NCI-H187 treated with DMSO at 0.1 percent for 48 hours (cell line): ENCODE measurements around the gene ZNF124.
A peak's percentile ranks its signal among the peaks of the same experiment; 100 is the strongest.
"Not testable (repeated sequence)": the region's sequence is repeated elsewhere in the genome, so short reads cannot be mapped to it uniquely, and the experiment has no call there.

ENCODE experiments used
- DNase-seq: peaks from one replicate; lab custom pipeline; 2025; lab: John Stamatoyannopoulos, UW

The ZNF124 gene

DNA sequence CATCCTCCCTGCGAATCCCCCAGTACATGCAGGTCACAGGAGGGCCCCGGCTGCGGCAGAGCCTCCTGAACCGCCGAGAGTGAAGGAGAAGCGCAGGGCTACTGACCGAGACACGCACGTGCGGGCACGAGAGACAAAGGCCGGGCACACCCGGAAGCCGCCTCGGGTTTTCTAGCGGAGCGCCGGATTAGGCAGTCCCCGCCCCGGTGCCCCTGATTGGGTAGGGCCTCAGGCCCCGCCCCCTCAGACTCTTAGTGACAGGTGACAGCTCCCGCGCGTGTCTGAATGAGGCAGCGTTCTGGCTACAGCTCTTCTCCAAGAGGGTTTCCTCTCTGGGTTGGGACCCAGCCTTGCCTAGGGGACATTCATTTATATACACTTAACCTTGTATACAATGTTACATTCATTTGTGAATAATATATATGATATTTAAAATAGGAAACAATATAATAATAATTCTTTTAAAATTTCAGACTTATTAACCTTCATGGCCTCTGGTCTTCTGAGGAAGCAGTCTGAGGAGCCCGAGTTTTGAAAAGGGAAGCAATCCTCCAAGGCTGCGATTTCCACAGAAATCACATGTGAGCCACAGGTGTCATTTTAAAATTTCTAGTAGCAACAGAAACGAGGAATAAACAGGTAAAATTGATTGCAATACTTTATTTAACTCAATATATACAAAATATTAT is at the start of gene ZNF124:
Gene ZNF124 (minus strand): TSS at position 146 of the 689 bp plus-strand sequence. CDS start 143 bp downstream, at position 3.
- not testable (repeated sequence) for DNase-seq

DNA sequence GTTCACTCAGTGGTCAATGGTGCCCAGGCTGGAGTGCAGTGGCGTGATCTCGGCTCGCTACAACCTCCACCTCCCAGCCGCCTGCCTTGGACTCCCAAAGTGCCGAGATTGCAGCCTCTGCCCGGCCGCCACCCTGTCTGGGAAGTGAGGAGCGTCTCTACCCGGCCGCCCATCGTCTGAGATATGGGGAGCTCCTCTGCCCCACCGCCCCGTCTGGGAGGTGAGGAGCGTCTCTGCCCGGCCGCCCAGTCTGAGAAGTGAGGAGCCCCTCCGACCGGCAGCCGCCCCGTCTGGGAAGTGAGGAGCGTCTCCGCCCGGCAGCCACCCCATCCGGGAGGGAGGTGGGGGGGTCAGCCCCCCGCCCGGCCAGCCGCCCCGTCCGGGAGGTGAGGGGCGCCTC is 48.5 kb upstream of the ZNF124 start:
- DNase-seq, result not testable (repeated sequence)

DNA sequence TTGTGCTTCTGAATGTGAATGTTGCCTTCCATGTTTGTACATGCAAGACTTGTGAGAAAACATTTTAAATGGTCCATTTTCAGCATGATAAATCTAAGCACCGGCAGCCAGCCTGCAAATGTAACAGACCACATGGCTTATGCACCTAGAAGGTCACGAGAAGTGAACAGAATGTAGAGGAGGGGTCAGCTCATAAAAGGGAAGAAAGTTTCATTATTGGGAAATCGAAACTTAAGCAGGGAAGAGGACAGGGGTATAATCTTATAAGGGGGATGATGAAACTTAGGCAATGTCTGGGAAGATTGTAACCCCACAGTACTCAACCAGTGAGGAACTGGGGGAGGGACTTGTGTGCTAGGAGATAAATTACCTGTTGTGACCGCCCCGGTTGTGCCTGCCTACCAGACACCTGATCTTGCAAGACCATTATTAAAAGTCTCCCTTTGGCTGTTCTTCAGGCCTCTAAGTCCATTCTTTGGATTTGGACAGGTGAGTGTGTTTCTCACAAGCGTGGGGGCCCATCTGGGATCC is 46.4 kb upstream of the ZNF124 start:
- DNase-seq, result no peak

DNA sequence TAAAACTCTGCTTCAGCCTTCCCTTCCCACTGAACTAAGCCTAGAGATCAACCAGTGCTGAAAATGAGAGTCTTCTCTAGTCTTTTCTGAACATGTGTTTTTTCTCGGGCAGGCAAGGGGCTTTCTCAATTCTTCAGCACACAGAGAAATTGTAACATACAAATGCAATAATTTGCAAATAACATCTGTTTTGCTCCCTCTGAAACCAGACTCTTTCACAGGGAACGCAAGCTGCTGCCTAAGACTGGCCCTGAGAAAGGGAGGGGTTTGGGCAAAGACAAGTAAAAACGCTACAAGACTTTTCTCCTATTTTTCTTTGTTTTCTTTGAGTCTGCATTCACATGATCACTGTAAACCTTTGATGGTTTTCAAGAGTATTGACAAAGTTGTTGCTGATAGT is 44.4 kb upstream of the ZNF124 start:
- DNase-seq, result no peak

DNA sequence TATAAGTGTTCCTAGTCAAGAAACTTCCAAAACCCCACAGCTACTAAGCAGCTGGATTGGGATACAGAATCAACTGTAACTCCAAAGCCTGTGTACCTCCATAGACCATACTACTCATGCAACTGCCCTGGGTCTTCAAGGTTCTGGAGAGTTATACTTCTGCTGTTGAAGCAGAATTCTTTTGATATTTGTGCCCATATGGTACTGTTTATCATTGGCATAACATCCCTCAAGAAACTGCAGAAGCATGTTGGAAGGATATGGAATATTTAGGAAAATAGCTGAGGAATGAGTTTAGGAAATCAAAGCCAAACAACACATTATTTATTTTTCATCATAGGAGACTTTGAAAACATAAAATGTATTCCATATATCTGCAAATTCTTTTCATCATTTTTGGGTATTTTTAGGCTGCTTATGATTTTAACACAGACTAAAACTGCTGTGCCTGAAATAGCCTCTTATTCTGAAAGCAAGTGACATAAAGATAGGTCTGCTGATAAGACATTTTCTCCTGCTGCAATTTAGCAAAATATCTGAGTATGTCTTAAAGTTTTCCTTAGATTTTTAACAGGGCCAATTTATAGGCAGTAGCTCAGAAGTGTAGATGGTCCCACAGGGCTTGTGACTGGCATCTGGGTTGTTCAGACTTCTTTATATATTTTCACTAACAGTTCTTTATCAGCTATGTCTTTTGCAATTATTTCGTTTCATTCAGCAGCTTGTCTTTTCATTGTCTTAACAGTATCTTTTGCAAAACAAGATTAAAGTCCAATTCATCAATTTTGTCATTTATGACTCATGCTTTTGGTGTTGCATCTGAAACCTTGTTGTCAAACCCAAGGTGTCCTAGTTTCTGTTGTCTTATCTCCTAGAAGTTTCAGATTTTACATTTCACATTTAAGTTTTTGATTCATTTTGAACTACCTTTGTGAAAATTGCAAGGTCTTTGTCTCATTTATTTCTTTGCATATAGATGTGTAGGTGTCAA is 41.1 kb upstream of the ZNF124 start:
- DNase-seq, result no peak

DNA sequence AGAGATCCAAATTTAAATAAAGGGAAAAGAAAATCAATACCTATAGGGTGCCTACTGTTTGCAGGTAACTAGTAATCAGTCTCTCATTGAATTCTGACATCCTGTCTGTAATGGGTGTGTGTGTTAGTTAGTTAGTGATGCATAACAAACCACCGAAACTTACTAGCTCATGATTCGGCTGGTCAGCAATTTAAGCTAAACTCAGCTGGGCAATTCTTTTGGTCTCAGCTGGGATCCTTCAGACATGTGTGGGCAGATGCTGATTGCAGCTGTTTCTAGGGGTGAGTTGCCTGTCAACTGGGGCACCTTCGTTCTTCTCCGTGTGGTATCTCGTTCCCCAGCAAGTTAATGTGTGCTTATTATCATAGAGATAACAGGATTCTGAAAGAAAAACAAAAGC is 40.2 kb upstream of the ZNF124 start:
- no peak for DNase-seq

DNA sequence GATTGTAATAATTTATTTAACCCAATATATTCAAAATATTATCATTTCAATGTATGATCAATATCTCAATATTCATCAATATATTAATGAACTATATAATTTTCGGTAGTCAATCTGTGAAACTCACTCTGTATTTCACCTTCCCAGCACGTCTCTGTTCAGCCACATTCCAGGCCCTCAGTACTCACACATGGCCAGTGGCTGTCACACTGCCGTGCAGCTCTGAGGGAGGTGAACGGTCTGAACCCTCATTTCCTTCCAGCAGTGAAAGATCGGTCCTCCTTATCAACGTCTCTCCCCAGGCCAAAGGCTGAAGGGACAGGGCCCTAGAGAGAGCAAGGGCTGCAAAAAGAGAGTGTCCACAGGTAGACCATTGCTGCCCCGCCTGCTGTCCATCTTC is 39.5 kb upstream of the ZNF124 start:
- DNase-seq, result no peak

DNA sequence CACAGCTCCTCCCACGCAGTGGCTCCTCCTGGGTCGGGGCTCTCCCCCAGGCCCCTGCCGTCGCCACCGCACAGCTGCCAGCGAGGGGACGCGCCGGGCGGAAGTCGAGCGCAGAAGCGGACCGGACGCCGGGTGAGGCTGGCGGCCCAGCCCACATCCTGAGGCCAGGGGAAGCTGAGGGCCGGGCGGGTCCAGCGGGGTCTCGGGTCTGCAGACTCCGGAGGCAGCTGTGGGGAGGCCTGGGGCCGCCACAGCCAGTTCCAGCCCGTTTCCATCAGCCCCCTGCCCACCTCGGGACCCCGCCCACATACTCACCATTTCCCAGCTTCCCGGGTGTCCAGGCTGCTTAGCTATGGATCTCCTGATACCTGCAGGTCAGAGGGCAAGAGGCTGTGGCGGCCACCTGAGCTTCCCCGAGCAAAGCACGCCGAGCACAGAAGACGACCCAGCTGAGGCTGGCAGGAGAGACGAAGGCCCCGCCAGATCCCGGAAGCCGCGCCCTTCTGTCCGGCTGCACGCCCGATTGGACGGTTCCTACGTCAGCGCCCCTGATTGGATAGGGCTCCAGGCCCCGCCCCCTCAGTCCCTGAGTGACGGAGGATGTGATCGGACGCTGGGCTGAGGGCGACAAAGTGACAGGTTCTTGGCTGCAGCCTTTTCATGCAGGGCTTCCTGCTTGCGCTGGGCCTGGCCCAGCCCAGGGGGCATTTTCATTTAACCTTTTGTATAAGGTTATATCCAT is 38.7 kb upstream of the ZNF124 start:
- DNase-seq, result peak; percentile 53

DNA sequence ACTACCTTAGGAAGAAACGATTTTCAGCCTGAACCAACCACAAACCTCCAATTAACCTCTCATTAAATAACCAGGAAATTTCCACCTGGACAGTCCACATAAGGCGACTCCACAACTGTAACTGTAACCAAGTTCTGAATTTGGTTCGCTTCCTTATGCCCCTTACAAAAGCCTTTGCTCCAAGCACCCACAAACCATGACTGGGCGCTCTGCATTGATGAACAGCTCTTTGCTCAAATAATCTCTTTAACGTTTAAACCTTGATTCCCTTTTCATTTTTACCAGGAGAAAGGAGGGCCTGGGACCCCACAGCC is 38.2 kb upstream of the ZNF124 start:
- no peak for DNase-seq

DNA sequence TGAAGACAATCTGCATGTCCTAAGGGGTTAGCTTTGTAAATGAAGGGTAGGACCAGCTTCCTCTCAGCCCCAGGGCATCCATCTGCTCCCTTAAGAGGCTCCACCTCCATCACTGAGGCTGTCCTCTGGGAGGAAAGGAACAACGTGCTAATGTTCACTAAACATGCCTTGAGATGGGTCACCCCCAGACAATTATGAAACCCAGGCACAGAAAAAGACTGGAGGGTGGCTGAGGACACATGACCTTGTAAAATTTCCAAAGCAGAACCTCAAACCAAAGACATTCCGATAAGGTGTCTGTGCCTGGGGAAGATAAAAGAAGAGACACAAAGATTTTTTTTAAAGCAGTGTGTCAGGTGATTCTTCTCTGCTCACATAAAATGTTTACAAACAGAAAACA is 37.6 kb upstream of the ZNF124 start:
- DNase-seq, result no peak

DNA sequence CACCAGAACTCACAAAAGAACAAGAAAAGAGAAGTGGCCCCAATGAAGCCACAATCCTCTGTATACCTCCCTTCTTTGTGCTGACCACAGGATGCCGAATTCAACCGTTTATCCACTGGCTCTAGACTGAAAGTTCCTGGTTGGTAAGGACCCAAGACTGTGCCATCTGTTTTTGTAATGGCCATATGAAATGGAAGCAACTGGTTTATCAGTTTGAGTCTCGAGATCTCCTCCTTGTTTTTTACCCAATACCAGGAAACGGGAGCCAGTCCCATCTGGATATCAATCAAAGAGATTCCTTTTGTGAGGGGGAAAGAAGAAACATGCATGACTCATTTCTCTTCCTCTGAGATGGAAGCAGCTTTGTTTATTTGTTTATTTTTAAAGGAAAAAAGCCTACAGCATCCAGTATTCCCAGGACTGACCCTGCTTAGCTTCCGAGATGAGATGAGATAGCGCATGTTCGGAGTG is 32.4 kb upstream of the ZNF124 start:
- DNase-seq, result no peak

DNA sequence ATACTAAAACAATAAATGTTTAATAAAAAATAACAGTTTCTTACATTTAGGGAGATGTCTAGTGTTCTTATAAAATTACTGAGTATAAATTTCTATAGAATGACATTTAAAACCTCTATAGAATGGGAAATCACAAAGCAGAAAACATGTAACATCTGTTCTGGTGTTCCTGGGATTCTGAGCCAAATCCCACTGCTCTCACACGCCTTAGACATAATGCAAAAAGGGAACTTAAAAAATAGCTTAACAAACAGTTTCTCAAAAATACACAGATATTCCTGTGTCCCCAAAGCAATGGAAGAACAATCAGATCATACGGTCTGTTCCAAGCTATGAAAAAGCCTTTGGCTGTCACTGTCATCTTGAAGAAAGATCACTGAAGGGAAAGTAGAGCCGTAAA is 27.0 kb upstream of the ZNF124 start:
- DNase-seq, result no peak

DNA sequence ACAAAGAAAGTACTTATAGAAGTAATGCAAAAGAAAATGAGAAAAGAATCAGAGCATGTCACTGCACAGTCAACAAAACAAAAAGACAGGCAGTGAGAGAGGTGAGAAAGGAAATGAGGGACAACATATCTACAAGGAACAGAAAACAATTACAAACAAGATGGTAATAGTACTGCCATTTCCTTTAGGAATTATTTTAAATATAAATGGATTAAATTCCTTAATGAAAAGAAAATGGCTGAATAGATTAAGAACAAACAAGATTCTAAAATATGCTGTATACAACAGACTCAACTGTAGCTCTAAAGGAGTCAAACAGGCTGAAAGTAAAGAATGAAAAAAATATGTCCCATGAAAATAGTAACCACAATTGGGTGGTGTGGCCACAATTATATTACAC is 22.1 kb upstream of the ZNF124 start:
- DNase-seq, result no peak

DNA sequence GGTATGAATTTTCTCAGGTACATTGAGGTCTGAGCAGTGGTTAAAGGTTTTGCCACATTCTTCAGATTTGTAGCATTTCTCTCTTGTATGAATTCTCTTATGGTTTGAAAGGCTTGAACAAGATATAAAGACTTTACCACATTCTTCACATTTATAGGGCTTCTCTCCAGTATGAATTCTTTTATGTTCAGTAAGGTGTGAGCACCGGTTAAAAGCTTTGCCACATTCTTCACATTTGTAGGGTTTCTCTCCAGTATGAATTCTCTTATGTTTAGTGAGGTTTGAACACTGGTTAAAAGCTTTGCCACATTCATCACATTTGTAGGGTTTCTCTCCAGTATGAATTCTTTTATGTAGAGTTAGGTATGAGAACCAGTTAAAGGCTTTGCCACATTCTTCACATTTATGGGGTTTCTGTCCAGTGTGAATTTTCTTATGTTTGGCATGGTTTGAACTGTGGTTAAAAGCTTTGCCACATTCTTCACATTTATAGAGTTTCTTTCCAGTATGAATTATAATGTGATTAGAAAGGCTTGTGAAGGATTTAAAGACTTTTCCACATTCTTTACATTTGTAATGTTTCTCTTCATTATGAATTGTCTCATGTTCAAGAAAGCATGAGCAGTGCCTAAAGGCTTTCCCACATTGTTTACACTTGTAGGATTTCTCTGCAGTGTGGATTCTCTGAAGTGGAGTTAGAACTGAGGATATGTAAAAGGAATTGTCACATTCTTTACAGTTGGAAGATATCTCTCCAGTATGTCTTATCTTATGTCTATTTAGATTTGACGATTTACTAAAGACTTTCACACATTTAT is 18.4 kb upstream of the ZNF124 start:
- no peak for DNase-seq

DNA sequence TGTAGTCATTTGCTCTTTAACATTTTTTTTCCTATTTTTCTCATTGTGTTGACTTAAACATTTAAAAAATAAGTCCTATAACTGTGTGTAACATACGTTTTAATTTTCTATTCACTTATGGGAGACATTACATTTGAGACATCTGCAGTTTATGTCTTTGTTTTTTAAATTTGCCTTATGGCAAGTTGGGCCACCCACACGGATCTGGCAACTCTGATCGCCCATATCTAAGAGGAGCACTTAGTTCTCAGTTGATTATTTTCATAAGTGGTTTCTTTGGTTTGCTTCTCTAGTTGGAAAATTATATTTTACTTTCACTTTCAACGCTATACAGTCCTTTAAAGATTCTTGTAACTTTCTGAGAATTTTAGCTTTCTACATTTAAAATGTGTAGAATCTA is 13.8 kb upstream of the ZNF124 start:
- no peak for DNase-seq

DNA sequence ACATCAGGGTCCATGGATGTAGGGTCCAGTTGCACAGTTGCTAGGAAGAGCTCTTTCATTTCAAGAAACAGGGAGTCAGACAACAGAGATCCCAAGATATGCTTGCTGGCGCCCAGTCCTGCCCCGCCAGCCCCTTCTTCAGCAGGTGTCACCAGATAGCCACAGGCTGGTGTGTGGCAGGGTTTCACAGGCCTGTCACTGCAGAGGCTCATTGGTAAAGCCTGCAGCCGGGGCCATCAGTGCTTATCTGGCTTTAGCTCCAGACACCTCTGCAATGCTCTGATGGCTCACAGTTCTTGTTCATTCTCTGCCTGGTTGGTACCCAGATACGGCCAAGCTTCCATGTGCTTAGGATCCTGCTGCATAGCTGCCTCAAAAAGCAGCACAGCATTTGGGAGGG is 12.4 kb upstream of the ZNF124 start:
- no peak for DNase-seq

DNA sequence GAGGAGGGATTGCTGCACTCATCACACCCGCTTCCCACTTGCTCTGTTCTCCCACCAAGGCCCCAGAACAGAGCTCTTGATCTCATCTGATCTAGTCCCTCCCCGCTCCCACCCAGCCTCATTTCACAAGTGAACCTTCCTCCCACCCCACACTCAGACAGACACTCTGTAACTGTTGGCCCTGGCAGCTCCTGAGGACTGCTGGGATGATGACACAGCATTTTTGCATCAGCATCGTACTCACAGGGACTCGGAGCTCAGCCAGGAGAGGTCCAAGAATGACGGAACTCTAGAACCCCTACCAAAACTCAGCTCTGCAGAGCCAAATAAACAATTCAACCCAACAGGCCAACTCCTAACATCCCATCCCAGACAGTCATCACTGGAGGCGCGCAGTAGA is 11.2 kb upstream of the ZNF124 start:
- DNase-seq, result no peak

DNA sequence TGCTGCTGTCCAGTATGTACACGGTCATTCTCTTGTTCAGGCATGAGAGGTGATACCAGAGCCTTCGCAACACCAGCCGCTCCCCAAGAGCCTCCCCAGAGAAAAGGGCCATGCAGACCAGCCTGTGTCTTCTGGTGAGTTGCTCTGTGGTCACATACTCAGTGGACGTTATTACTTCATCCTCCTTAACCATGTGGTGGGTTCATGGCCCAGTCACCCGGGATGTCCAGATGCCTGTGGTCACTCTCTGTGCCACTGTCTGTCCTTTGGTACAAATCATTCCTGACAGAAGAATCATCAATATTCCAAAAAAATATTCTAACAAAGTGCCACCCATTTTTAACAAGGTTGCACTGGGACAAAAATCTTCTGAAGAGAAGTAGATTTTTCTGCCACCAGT is 8.8 kb upstream of the ZNF124 start:
- no peak for DNase-seq

DNA sequence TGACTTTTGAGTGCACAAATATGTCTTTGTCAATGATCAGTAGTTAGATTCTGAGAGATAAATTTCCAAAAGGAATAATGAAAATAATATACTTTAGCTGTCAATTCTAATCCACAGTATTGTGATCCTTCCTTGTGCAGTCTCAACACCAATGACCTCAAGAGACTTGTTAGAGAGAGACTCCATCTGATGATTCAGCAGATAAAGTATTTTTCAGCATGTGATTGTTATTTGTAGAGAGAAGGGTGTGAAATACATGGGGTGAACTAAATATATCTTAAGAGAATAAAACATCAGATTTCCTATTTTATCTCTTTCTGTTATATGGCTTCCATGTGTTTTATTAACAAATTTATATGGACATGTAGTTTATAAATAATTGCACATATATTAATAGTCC is 5.9 kb upstream of the ZNF124 start:
- no peak for DNase-seq

DNA sequence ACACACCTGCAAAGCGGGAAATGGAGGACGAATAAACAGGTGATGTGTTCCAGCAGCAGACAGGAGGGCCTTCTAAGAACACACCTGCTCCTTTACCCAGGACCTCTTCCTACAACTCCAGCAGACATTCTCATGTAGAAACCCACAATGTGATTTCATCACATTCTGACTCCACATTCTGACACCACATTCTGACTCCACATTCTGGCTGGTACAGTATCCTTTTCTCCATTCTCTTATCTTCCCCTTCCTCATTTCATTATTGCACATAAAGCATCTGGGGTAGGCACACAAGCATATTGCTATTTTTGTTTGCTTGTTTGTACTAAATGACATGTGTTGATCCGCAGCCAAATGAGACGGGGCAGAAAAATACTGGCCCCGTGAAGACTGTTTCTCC is 3.6 kb upstream of the ZNF124 start:
- no peak for DNase-seq

DNA sequence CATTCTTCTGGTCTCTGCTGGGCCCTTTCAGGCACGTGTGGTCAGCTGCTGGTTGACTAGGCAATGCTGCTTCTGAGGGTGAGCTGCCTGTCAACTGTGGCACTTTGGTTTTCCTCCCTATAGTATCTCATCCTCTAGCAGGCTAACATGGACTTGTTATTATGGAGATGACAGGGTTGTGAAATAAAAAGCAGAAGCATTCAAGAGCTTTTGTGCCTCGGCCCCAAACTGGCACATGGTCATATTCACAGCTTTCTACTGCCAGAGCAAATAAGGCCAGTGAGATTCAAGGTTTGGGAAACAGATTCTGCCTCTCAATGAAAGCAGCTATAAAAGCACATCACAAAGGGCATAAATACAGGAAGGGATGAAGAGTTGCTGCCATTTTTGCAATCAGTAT is 1.6 kb upstream of the ZNF124 start:
- DNase-seq, result no peak

DNA sequence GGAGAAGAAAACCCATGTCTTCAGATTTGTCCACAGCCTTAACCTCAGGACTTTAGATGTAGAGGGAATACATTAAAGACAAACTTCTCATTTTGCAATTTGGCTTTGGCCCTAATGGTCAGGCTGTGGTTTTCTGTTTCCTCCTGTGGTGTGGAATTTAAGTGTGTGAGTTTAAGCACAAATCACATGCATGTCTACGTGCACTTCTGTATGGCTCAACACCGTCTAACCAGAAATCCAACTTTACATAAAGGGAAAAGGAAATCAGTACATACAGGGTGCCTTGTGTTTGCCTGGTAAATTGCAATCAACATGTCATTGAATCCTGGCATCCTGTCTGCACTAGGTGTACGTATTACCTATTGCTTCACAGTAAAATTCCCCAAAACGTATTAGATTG is 1.2 kb upstream of the ZNF124 start:
- no peak for DNase-seq
